ENCODE data around the gene RIT1.

The RIT1 gene

DNA sequence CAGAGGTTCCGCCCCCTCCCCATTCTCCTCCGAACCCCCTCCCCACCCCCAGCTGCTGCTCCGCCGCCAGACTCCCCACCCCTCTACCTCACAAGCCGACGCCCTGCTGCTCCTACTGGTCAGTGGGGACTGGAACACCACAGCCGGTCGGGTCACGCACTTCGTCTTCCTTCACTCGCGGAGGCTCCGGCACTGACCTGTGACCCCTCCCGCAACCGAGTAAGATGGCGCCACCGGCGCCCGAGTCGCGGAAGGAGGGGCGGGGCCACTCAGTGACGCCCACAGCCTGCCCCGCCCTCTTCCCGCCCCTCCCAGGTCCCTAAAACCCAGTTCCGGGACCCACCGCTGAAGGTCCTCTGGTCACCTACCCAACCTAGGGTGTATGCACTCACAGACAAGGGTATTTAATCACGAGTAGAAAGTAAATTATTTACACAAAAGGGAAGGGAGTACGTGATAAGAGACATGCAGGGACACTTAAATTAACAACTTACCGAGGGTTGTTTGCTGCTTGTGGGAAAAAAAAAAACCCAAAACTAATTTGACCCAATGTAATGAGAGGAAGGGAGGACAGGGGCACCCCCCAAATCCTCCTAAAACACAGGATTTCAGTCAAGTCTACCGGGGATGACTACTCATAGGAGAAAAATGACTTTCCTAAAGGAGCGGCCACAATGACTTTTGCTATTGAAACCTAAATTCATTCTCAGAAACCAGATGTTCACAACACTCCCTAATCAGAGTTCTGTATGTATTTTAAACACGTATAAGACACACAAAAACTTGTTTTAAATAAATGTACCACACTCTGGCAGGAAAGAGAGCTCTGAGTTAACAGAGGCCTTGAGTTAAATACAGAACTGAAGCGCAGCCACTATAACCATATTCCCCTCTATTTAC lies at the start of gene RIT1:
RIT1 (minus strand) TSS at position 194 of the 900 bp plus-strand sequence. CDS start 588 bp downstream, outside the sequence.
- DNase-seq (ENCODE audit: low read depth in 2 of 2): peak; percentile 67 to 70

- DNase-seq (ENCODE audit: low read depth in 2 of 2): no peak
These were observed 49.1 kb upstream of the RIT1 start for GRCh38 chr1:155960081-155960745.

DNA sequence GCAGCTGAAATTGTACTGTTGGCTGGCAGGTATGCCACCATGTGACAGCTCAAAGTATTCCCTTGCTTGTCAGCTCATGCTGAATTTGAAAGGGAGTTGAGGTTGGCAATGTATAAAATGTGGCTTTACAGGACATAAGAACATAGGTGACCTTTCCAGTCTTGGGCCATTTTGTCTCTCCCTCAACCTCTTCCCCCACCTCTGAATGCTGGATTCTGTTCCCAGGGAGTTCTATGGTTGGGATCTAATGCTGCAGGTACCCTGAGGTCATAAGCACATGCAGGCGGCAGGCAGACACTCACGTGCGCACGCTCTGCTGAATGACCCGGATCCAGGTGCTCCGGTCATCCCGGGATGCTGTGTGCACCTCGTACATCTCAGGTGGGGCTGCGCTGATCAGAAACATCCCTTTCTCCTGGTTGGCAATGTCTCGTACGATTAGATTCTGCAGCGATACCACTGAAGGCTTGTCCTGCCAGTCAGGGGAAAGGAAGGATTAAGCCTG lies 46.3 kb upstream of the RIT1 start:
- no peak for DNase-seq (ENCODE audit: low read depth in 2 of 2)

DNA sequence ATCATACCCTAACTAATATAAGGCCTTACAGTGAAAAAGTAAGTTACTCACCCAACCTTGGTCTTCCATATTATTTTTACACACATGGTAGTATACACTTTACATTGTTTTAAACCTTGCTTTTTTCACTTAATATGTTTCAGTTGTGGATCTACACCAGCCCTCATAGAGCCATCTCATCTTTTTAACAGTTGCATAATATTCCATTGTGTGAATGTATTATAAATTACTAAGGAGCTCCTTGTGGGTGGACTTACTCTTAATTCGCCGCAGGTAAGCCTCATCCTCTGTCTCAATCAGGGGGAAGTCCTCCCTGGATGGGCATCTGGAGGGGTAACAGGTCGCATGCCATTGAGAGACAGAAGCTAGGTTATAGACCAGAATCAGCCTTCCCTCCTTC lies 43.5 kb upstream of the RIT1 start:
- no peak for DNase-seq (ENCODE audit: low read depth in 2 of 2)

GRCh38 chr1:155952505-155952890 lies 41.3 kb upstream of the RIT1 start:
- DNase-seq (ENCODE audit: low read depth in 2 of 2): no peak

GRCh38 chr1:155951753-155952504 lies 40.8 kb upstream of the RIT1 start:
- no peak for DNase-seq (ENCODE audit: low read depth in 2 of 2)

- no peak for DNase-seq (ENCODE audit: low read depth in 2 of 2)
These were observed 39.7 kb upstream of the RIT1 start for GRCh38 chr1:155950829-155951228.

DNA sequence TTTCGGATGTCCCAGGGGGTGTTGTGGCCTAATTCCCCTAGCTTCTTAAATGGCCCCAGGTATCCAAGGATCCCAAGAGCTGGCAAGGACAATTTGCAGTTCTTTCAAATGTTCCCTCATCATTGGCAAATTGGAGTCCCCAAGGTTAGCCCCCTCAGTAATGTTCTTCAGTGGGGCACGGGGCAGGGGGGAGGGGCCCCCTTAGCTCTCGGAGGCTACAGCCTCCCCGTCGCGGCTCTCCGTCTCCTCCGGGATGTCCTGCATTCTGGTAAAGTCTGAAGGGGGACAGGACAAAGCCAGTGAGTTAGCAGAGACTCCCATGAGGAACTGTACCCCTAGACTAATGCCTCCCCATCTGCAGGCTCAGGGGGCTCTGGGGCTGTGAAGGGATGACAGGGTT lies 36.6 kb upstream of the RIT1 start:
- DNase-seq (ENCODE audit: low read depth in 2 of 2): no peak

- no peak for DNase-seq (ENCODE audit: low read depth in 2 of 2)
These were observed 36.1 kb upstream of the RIT1 start for GRCh38 chr1:155947292-155947691.

DNA sequence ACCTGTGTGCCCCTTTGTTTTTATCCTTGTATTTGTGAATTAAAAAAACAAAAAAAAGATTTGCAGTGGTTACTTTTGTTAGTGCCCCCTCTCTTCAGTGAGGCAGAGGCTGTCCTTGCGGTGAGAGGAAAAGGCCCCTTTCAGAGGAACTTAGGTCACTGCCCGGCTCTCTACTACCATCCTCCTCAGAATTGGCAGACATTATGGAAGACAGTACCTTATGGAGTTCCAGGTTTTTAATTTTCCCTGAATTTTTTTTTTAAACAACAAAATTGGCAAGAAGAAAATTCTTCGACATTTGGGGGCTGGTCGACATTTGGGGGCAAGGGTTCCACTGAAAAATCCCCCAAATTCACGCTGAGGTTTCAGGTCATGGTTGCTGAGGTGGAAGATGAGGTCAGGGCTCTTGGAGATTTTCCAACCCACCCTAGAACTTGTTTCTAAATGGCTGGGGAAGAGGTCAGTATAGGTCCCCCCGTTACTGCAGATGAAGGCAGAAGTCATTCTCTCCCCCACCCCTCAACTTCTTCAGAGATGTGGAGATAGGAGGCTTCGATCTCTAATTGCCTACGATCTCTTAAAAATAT lies 35.6 kb upstream of the RIT1 start:
- DNase-seq (ENCODE audit: low read depth in 2 of 2): no peak

GRCh38 chr1:155944444-155944799 lies 33.3 kb upstream of the RIT1 start:
- DNase-seq (ENCODE audit: low read depth in 2 of 2): no peak

DNA sequence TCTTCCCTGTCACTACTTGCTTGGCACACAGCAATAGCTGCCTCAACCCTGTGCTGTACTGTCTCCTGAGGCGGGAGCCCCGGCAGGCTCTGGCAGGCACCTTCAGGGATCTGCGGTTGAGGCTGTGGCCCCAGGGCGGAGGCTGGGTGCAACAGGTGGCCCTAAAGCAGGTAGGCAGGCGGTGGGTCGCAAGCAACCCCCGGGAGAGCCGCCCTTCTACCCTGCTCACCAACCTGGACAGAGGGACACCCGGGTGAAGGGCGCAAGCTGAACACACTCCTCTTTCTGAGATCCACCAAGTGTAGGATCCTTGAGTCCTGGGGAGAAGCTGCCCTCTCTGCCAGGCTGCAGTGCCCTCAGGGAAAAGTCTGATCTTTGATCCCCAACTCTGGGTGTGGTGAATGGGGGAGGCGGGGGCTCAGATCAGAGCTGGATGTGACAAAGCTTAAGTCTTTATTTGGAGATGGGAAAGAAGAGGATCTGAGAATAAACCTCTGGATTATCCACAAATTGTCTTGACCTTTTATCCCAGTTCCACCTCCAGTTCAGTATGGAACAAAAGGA lies 31.5 kb upstream of the RIT1 start:
- no peak for DNase-seq (ENCODE audit: low read depth in 2 of 2)

GRCh38 chr1:155941845-155942531 lies 30.8 kb upstream of the RIT1 start:
- DNase-seq (ENCODE audit: low read depth in 2 of 2): no peak

DNA sequence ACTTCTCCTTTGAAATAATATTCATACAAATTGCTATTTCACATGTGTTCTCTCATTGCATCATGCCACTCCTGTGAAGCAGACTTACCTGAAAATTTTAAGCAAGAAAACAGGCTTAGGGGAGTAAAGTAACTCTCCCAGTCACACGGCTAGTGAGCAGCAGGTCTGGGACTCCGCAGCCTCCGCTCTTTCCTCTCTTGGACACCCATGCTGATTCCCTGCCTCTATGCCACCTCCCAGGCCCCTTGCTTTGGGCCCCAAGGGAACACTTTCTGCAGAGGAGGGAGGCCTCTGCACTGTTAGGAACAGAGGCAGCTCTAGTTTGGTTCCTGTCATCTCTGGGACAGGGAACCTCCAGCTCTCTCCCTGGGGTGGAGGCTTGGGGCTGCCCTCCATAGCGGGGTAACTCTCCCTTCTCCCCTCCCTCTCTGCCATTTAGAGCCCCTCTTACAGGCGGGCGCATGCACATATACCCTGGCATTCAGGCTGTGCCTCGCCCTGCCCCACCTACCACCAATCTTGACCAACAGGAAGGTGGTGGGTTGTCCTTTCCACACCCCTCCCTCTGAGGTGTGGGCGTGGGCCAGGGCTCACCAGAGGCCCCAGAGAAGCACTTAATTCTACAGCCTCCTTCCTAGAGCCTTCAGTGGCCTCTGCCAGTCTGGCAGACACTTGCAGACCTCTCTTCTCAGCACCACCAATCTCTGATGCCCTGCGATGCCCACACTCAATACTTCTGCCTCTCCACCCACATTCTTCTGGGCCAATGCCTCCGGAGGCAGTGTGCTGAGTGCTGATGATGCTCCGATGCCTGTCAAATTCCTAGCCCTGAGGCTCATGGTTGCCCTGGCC lies 30.1 kb upstream of the RIT1 start, which contains the start of gene RXFP4:
RXFP4 (plus strand) TSS at position 646 of the 852 bp plus-strand sequence; CDS start at position 718, 72 bp downstream.
- no peak for DNase-seq (ENCODE audit: low read depth in 2 of 2)

GRCh38 chr1:155940482-155940992 lies 29.4 kb upstream of the RIT1 start:
- no peak for DNase-seq (ENCODE audit: low read depth in 2 of 2)

GRCh38 chr1:155938220-155938627 lies 27.1 kb upstream of the RIT1 start:
- no peak for DNase-seq (ENCODE audit: low read depth in 2 of 2)

- DNase-seq (ENCODE audit: low read depth in 2 of 2): no peak
These were observed 23.9 kb upstream of the RIT1 start for GRCh38 chr1:155934936-155935590.

- peak; percentile 86 to 87 for DNase-seq (ENCODE audit: low read depth in 2 of 2)
These were observed 23.2 kb upstream of the RIT1 start, which contains the start of gene KHDC4 for GRCh38 chr1:155934097-155934935. KHDC4 (minus strand) TSS chr1:155934413; CDS start chr1:155934373, 40 bp downstream.

All from stimulated activated CD8-positive, alpha-beta memory T cell treated with anti-CD3 and anti-CD28 coated beads, Interleukin-15, amount 100 ng/mL, for 4 hours (primary cell).